ENCODE measurements around the gene ITGA2B.
"Not testable (repeated sequence)": the region's sequence is repeated elsewhere in the genome, so short reads cannot be mapped to it uniquely, and the experiment has no call there.

ITGA2B gene

DNA sequence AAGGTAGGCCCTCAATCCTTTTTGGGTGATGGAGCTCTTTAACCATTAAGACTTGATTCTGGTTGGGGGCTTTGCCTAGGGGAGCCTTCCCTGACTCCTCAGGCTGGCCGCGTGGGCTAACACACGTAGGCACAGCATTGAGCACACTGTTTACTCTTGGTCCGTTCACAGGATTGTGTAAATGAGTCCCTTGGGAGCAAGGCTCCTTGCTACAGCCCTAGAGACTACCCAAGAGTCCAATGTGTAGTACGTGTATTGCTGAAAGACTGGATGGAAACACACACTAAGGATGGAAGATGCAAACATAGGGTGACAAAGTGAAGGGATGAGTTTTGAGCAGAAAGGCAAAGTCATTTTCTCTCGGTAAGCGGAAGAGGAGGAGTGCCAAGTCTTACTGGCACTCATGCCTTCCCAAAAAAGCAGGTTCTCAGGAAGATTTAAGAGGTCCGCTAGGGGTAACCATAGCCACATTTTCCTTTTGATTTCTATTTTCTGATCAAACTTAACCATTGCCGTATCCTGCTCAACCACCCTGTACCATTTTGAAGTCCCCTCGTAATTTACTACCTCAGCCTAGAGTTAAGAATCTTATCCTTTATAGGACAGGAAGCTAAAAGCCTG, 911 bp upstream of the ITGA2B start:
- DNase-seq (ENCODE audit: low spot score), result no peak

DNA sequence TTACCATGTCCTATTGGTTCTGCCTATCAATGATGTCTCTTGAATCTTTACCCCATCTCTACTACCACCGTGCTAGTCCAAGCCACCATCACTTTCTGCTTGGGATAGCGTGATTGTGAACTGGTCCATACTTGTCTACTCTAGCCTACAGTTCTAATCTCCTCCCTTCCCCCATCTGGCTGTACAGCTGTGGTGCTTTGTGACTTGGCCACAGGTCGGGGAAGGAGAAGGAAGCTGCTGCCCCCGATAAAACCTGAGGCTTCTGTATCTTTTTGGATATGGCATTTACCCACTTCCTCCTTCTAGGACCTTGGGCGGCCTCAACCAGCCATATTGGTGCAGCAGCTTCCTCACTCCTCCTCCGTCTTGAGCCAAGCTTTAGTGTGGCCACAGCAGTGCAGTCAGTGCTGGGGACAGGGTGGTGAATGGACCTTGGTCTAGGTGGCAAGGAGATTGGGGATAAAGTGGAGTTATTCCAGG, 314 bp upstream of the ITGA2B start:
- no peak for DNase-seq (ENCODE audit: low spot score)

DNA sequence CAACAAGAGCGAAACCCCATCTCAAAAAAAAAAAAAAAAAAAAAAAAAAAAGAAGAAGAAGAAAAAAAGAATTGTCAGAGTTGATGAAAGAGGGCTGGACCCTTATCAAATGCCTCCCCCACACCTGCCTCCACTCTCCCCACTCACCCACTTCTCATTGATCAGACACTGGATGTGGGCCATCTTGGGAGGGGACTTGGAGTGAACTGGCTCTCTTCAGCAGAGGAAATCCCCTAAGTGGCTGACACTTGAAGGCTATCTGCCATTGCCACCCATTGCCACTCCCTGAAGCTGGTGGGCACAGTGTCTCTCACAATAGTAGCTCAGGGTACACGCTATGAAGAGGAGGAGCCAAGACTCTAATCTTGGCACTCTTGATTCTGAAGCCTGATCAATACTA, 1.6 kb downstream of the ITGA2B start:
- DNase-seq (ENCODE audit: low spot score), result no peak

DNA sequence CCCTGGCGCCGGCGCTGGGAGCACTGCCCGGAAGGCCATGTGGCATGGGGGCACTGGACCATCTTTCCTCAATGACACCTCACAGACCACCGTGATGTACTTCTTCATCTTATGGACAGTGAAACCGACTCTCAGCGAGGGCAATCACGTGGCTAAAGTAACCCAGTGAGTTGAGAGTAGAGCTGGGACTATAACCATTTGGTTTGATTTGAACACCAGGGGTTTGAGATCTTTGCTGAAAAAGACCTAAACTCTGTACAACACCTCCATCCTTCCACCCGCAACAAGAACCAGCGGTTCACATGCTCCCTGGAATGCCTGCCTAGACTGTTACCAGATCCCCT, 3.3 kb downstream of the ITGA2B start:
- DNase-seq (ENCODE audit: low spot score), result no peak

- DNase-seq (ENCODE audit: low spot score), result peak; percentile 89
These were observed 3.9 kb downstream of the ITGA2B start for GRCh38 chr17:44385287-44386181.

GRCh38 chr17:44384823-44385286, 4.6 kb downstream of the ITGA2B start:
- no peak for DNase-seq (ENCODE audit: low spot score)

DNA sequence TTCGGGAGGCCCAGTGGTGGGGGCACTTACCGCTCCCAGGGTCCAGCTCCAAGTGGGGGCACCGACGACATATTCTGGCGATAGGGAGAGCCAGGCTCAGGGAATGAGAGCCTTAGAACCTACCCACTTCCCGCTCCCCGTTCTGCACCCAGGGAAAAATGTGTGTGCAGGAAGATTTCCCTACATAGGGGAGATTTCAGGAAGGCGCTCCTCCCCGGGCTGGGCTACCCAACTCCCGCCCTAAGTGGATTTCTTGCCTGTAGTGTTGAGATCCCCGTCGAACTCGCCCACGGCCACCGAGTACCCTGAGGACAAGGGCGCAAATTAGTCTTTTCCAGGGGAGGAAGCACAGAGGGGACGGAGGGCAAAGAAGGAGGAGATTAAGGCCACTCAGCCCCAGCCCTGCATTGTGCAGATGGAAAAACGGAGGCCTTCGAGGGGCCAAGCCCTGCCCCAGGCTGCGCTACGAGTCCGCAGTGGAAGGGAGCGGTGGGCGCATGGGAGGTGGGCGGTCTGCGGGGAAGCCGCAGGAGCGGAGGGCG, 5.1 kb downstream of the ITGA2B start:
- DNase-seq (ENCODE audit: low spot score), result no peak

DNA sequence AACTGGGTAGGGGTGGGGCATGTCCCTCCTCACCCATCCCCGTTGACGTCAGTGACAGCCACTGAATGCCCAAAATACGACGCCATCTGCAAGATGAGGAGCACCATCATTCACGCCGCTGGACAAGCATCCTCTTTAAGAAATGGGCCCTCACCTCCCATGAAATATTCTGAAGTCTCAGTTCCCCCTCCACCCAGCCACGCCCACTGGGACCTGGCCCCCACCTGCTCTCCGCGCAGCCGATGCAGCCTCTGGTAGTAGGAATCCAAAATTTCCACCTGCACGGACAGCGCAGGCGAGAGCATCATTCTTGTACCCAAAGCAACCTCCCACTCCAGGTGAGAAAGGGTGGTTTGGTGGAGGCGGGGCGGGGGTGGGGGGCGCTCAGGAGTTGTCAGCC, 5.6 kb downstream of the ITGA2B start:
- no peak for DNase-seq (ENCODE audit: low spot score)

GRCh38 chr17:44383363-44383762, 6.1 kb downstream of the ITGA2B start:
- DNase-seq (ENCODE audit: low spot score), result no peak

DNA sequence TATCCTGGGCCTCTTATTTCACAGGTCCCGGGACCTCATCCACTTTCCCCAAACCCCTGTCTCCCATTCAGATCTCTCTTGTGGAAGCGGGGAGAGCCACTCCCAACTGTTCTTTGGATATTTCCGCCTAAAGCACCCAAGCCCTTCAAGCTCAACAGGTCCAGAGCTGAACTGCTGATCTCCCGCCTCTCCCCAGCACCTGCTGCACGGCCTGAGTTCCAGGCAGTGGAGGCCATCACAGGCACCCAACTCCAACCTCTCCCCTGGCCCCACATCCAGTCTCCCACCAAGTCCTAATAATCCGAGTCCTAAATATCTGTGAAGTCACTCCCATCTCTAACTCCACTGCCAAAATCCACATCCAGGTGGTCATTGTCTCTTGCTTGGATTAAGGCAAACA, 6.5 kb downstream of the ITGA2B start:
- no peak for DNase-seq (ENCODE audit: low spot score)

- DNase-seq (ENCODE audit: low spot score), result no peak
These were observed 7.6 kb downstream of the ITGA2B start for GRCh38 chr17:44381810-44382305.

DNA sequence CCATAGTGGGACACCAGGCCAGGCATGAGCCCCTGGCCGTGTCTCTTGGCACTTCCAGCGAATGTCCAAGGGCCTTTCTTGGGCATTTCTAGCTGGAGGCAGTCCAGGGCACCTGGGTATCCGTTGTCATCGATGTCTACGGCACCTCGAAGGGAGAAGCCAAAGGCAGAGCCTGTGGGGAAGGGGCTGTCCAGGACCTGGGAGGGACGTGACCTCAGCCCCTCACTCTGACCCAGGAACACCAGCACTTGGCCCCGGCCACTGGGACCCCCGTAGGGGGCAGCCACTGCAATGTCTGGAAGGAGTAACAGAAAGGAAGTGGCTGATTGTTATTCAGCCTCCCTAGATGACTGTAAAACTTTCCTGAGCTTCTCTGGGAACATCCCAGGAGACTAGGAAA, 8.7 kb downstream of the ITGA2B start:
- no peak for DNase-seq (ENCODE audit: low spot score)

DNA sequence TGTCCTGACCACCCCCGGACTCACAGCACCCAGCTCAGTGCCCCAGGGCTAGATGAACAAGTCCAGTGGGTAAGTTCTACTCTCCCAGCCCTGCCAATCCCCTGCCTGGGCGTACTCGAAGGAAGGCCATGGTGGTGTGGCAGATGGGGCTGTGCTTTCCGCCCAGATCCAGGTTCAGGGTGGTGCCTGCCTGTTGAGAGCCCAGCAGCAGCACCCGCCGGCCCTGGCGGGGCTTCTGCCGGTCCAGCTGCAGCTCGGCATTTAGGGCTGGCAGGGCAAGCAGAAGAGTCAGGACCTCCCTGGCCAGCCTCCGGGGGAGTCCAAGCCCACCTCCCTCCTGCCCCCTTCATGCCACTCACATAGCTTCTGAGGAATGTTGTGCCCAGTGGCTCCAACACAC, 9.6 kb downstream of the ITGA2B start:
- no peak for DNase-seq (ENCODE audit: low spot score)

DNA sequence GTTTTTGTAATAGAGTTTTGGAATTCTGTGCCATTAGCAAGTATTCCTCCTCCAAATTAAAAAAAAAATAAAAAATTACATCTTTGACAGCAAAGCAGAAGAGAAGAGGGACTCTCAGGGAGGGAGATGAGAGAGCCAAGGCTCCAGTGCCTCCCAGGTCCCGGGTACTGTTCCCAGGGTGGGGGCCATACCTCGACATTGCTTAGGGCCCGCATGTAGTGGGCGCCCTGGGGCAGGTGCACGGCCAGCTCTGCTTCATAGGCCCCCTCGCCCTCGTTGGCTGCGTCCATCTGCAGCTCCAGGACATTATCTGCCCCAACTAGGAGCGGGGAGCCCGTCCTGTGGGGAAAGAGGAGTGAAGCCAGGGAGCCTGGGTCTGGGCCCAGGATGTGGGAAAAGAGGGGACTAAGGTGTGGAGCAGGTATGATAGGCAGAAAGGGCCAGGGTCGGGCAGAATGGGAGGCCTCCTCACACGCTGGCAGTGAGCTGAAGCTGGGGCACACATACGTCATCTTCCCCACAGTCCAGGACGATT, 11.2 kb downstream of the ITGA2B start:
- no peak for DNase-seq (ENCODE audit: low spot score)

DNA sequence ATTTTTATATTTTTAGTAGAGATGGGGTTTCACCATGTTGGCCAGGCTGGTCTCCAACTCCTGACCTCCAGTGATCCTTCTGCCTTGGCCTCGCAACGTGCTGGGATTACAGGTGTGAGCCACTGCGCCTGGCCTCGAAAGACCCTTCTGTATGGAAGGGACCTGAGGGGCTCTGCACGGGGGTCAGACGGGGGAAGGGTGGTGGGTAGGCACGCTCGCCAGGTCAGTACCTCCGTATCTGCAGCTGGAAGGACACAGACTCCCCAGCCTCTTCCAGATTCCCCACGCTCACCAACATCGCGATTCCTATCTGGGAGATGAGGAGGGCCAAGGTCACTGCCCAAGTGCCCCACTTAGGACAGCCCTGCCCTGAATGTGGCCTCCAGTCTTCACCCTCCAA, 12.7 kb downstream of the ITGA2B start:
- DNase-seq (ENCODE audit: low spot score), result no peak

DNA sequence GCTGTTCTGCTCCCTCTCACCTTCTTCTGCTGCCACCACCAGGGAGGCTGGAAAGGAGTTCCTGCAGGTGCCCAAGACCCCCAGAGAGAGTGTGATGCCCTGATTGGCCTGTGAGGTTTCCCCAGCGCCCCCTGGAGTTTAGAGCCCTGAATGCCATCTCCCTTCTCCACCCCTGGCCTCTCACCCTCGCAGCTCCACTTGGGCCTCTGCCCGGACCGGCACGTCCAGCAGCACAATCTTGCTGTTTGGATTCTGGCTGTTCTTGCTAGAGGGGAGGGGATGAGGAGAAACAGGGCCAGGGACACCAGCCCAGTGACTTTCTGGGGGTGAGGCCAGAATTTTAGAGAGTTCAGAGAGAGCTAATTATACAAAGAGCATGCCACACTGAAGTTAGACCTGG, 13.3 kb downstream of the ITGA2B start:
- DNase-seq (ENCODE audit: low spot score), result peak; percentile 66

GRCh38 chr17:44375196-44376017, 14.0 kb downstream of the ITGA2B start:
- DNase-seq (ENCODE audit: low spot score), result no peak

DNA sequence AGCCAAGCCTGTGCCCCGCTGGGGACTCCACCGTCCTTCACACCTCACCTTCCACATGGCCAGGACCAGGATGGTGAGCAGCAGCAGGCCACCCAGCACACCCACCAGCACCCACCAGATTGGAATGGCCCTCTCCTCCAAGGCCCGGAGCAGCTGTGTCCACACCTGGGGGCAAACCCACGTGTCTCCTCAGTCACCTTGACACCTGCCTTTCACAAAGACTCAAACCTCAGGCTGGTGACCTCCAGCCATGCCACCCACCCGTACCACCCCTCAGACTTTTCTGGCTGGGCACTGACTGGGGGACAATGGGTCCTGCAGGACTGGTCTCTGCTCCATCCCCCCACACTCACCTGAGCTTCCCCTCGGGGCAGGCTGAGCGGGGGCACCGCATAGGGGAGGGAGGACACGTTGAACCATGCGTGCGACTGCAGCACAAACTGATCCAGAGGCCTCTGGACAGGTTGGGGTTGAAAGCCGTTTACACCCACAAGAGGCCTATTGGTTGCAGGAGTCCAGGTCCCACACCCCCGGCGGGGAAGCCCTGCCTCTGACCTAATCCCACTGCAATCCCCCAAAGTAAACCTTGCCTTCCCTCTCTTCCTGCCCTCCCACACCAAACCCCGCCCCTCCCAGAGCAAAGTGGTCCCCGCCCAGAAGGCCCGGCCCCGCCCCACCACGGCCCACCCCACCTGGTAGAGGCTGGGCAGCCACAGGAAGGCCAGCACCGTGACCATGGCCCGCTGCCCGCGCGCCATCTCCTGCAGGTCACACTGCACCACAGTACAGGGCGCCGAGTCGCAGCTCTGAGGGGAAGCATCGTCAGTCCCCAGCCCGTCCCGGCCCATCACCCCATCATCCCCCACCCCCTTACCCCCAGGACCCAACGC, 14.9 kb downstream of the ITGA2B start:
- no peak for DNase-seq (ENCODE audit: low spot score)

DNA sequence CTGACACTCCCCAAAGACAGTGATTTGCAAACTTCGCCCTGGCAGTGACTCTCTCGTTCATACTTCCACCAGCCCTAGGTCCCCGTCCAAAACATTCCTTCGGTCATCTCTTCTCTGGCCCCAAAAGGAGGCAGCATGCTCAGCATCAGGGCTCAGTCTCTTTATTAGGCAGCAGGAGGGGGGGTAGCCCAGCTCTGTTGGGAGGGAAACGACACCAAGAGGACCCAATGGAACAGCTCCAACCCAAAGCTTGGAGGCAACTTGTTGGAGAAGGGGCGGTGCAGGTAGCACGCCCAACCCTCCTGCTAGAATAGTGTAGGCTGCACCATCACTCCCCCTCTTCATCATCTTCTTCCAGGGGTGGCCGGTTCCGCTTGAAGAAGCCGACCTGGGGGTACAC, 17.4 kb downstream of the ITGA2B start:
- no peak for DNase-seq (ENCODE audit: low spot score)

GRCh38 chr17:44369414-44370023, 19.9 kb downstream of the ITGA2B start:
- not testable (repeated sequence) for DNase-seq (ENCODE audit: low spot score)
